Loucy (cell line): ENCODE measurements around the gene HSBP1L1.

ENCODE experiments used
- CTCF ChIP-seq: fragments of 200-600 bp; sonication (generic); conservative IDR thresholded peaks from 2 replicates; pipeline ENCODE4 v1.5.1; 2014; ENCODE audit warnings: mild to moderate bottlenecking, antibody characterized with exemption, low read length
- EZH2phosphoT487 ChIP-seq: fragments of 200-600 bp; IDR thresholded peaks from 2 replicates; pipeline ENCODE4 v1.6.1; 2018; ENCODE audit warnings: antibody characterized with exemption, mild to moderate bottlenecking, moderate library complexity, borderline replicate concordance

DNA sequence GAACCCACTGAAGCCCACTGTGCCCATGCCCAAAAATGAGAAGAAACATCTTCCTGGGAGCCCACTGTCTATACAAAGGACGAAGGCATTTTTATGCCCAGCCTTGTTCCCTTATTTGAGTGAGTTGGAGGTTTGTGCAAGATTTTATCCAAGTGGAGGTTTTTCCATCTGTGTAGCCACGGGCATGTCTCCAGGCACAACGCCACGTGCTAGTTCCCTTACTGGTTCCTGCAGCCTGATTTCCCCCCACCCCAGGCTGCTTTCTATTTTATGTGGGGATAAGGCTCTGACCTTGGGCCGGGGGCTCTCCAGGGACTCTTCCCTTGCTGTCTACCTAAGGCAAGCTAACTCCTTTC, 46.1 kb downstream of the HSBP1L1 start:
- TF ChIP-seq CTCF (no peak), EZH2phosphoT487 (no peak)
